Measurements from ENCODE around the gene RPS21.

RPS21 gene

DNA sequence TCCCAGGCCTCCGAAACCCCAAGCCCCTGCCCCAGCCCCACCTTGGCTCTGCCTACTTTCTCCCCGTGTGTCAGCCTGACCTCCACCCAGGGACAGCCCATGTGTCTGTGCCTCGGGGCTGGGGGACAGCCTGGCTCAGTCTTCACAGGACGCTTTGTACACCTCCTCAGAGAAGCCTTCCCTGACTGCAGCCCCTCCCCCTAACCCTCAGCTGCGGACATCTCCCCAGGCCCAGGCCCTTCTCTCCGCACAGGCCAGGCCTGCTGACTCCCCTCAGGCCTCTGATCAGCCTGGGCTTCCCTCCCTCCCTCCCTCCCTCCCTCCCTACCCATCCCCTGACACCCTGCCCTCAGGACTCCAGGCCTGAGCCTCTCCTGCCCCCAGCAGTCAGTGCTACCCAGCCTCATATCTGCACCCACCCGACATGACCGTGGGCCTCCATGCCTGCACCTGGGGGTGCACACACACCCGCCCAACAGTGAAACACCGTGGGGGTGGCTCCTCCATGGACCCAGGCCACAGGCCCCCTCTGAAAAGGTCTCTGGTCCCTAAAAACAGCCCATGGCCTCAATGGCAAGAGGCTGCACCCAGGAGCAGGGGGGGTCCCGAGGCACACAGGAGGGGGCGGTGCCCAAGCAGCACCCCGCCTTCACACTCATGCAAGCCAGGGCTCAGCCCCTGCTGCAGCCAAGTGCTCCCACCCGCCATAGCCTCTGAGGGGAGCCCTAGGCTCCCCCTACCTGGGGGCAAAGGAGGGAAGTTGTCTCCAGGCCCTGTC, 32.7 kb upstream of the RPS21 start:
- DNase-seq (ENCODE audit: low read depth, low spot score) = peak; percentile 80

GRCh38 chr20:62354811-62355341, 32.0 kb upstream of the RPS21 start:
- peak; percentile 24 for DNase-seq (ENCODE audit: low read depth, low spot score)

DNA sequence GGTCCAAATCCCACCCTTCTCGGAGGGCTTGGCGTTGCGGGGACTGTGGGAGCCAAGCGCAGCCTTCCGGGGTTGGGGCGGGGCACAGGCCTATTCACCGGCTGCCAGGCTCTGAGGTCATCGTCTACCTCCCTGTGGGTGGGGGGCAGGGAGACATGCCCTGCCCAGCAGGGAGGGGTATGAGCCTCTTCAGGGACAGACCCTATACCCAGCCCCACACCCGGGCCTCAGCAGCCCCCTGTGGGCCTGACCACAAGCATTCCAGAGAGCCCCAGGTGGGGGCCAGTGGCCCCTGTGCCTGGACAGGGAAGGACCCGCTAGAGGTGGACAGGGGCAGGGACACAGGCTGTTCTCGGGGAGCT, 31.4 kb upstream of the RPS21 start:
- peak; percentile 44 for DNase-seq (ENCODE audit: low read depth, low spot score)

- DNase-seq (ENCODE audit: low read depth, low spot score) = peak; percentile 26
Measured at GRCh38 chr20:62355878-62356588, 30.9 kb upstream of the RPS21 start.

DNA sequence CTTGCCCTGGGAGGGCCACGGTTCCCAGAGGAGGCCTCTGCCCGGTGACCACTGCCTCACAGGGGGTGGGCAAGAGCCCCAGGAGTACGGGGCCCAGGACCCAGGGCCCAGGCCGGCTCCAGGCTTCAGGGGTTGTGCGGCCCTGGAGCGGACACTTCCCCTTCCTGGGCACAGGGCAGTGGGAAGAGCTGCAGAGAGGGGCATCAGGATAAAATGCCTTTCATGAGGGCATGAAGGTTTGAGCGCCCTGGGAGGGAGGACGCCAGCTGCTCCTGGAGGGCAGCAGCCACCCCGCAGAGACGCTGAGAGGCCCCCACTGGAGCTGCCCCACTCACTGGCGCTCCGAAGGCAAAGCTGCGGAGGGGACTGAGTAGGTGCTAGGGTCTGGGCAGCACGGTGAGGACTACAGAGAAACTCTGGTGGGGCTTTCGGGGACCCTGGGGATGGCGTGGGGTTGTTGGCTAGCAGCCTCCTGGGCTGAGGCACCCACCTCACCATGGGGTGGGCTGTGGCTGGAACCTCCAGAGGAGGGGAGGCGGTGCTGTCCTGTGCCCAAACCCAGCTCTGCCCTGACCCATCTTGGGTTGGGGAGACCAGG, 30.2 kb upstream of the RPS21 start:
- DNase-seq (ENCODE audit: low read depth, low spot score) = no peak

DNA sequence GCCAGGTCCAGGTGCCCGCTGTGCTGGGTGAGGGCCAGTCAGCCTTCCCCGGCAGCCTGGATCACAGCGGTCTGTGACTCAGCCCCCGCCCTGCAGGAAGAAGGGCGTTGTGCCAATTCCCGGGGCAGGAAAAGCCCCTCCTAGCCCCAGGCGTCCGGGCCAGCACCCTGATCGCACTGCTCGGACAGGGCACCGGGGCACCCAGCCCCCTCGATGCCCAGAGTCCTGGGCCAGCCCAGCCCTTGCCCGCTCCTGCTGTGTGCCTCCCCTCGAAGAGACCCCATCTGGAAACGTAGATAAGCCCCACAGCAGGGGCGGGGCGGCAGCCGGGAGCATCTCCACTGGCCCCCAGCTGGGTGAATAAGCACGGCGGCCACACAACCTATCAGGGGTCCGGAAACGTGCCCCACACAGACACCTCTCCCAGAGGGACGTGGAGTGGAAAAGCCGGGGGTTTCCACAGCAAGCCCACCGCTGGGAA, 29.7 kb upstream of the RPS21 start:
- no peak for DNase-seq (ENCODE audit: low read depth, low spot score)

- DNase-seq (ENCODE audit: low read depth, low spot score) = no peak
Measured at GRCh38 chr20:62357681-62358080, 29.2 kb upstream of the RPS21 start.

- no peak for DNase-seq (ENCODE audit: low read depth, low spot score)
Measured at GRCh38 chr20:62358171-62359042, 28.5 kb upstream of the RPS21 start.

GRCh38 chr20:62359043-62359490, 27.8 kb upstream of the RPS21 start:
- peak; percentile 37 for DNase-seq (ENCODE audit: low read depth, low spot score)

- DNase-seq (ENCODE audit: low read depth, low spot score) = no peak
Measured at GRCh38 chr20:62359491-62360121, 27.3 kb upstream of the RPS21 start.

GRCh38 chr20:62360854-62361798, 25.8 kb upstream of the RPS21 start:
- peak; percentile 65 for DNase-seq (ENCODE audit: low read depth, low spot score)

DNA sequence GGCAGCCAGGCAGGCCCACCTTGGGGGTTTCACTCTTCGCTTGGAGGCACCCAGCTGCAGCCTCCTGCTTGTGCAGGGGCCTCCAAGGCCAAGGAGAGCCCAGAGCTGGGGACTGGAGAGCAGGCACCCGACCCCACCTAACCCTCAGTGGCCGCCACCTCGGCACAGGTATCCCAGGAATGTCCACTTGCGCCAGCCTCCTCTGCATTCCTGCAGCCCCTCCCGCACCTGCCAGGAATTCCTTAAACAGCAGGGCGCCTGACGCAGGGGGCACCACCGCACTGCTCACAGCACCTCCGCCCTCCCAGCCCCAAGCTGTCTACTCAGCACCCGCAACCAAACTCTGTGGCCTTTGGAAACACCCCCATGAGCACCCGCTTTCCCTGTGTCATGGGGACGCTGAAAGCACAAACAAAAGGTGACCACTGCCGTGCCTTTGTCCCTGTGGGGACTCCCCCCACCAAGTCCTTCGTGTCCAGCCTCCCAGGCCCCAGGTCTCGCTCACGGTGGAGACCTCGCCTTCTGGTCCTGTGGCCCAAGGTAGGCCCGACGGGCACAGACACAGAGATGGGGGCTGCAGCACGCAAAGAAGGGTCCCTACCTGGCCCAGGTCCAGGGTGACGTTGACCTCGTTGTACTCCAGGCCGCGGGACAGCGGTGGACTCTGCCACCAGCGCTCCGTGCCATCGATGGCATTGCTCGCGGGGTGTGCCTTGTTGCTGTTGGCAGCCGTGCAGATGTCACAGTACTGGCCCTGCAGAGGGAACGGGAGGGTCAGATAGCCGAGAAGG, 24.9 kb upstream of the RPS21 start:
- peak; percentile 95 for DNase-seq (ENCODE audit: low read depth, low spot score)

- no peak for DNase-seq (ENCODE audit: low read depth, low spot score)
Measured at GRCh38 chr20:62362590-62362940, 24.3 kb upstream of the RPS21 start.

DNA sequence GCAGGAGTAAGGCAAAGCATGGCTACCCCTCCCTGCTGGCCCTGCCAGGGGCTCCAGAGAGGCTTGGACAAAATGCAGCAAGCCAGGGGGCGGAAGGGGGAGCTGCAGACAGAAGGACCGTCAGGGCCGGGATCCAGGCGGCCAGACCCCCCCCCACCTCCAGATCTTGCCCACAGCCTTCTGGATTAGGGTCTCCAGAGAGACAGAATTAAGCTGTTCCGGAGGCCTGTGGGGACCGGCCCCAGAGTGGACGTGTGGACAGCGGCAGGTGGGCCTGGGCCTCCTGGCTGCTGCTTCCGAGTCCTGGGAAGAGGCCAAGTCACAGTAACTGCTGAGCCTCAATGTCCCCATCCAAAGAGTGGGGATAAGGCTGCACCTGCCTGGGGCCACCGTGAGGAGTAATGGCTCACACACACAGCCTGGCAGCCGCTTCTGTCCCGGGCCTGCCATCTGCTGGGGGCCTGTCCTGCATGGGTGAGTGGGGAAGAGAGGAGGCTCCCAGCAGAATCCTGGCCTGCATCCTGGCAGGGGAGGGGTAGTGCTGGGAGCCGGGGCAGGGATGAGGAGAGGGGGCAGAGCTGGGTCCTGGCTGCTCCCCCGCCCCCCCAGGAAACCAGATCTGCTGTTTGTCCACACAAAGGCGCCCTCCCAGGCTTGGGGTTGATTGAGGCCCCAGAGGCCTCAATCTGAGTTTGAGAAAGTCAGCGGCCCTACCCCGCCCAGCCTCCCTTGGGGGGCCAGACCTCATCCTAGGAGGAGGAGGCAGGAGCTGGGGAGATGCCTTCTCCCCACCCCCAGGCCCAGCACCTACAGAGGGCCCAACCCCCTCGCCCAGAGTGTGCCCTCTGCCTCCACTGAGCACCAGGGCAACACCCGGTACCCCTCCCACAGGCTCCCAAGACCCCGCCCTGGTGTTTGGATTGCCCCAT, 23.6 kb upstream of the RPS21 start:
- DNase-seq (ENCODE audit: low read depth, low spot score) = peak; percentile 42

GRCh38 chr20:62363920-62364851, 22.7 kb upstream of the RPS21 start:
- peak; percentile 65 for DNase-seq (ENCODE audit: low read depth, low spot score)

- DNase-seq (ENCODE audit: low read depth, low spot score) = peak; percentile 28
Measured at GRCh38 chr20:62364911-62365736, 21.8 kb upstream of the RPS21 start.

Data from ELF-1 (cell line).